Adrenal gland (tissue), 5 donors: ENCODE results near the gene ALCAM.

Experiments
- CTCF ChIP-seq, 6 experiments: fragments of 450-650 bp in 4 of 6; fragments of 200-600 bp in 2 of 6; sonication (generic) in 1 of 6; IDR thresholded peaks; 1 replicate in 5 of 6; 2 replicates in 1 of 6; pipeline versions ENCODE4 v1.5.1 to v1.8.0; 2016 to 2021; ENCODE audit warnings: antibody characterized with exemption in 6 of 6, mild to moderate bottlenecking in 2 of 6, moderate library complexity in 1 of 6
- POLR2A ChIP-seq, 2 donors: fragments of 450-650 bp; IDR thresholded peaks; one replicate each; pipeline ENCODE4 v1.6.1; 2017; ENCODE audit warnings: antibody characterized with exemption in 2 of 2, mild to moderate bottlenecking in 2 of 2, moderate library complexity in 1 of 2
- donor health status: DM: no; HTN: no; CAD: no.

GRCh38 chr3:105505170-105505569 lies 138.5 kb downstream of the ALCAM start:
- TF ChIP-seq CTCF (IDR thresholded peaks at IDR 0.05): no peak
- TF ChIP-seq POLR2A (IDR thresholded peaks at IDR 0.05): no peak
